Measurements from ENCODE around the gene CYTH4. TPM values are rescaled to one million over a fixed set of nuclear protein-coding genes. Genes with fewer than 3 reads are reported as not detected.

CYTH4 gene
- total RNA-seq, 1 experiment from 2014 or later = 3.8 TPM

GRCh38 chr22:37354670-37355069, 72.4 kb downstream of the CYTH4 start:
- no peak overlapping the region for H3K4me2 ChIP-seq (ENCODE audit: low read length)
- intact Hi-C loops (cut with micrococcal nuclease) = no loop called here
- ATAC-seq = no peak
- no peak overlapping the region for H3K27ac ChIP-seq (ENCODE audit: low read depth, low read length)
- H3K4me3 ChIP-seq (replicated peaks in 1 of 2; ENCODE audit: low read depth in 1 of 2, low read length in 2 of 2) = no peak overlapping the region
- POLR2A ChIA-PET = no interaction called here
- BruUV-seq (replicated peaks) = no TSS peak
- peaks cover 0 to 18% of the 10 kb centered on the region in 2 experiments; a peak in 2 of 4 replicates for H3K4me1 ChIP-seq (ENCODE audit: control insufficient read depth in 1 of 2, insufficient read depth in 2 of 2, low read length in 2 of 2)
- RAD21 ChIA-PET (ENCODE audit: low non-redundant PET in 1 of 2, low total read pairs in 2 of 2, uncharacterized antibody in 2 of 2, unreplicated experiment in 2 of 2) = no interaction called here
- H4K20me1 ChIP-seq (ENCODE audit: insufficient read depth) = no peaks in the 10 kb centered on the region
- CTCF ChIA-PET = no interaction called here
- H3K36me3 ChIP-seq (ENCODE audit: control insufficient read depth in 1 of 2, insufficient read depth in 2 of 2, low read length in 2 of 2) = no peaks in the 10 kb centered on the region
- no peaks in the 10 kb centered on the region for H3K27me3 ChIP-seq (ENCODE audit: insufficient read depth, low read length)
- TF ChIP-seq ELF1 (IDR thresholded peaks at IDR 0.05; ENCODE audit: borderline replicate concordance, low read depth) (no peak), EZH2 (IDR thresholded peaks at IDR 0.05) (no peak), SIN3A (IDR thresholded peaks at IDR 0.05; ENCODE audit: low read depth) (no peak), JUND (IDR thresholded peaks at IDR 0.05) (no peak), ZFX (IDR thresholded peaks at IDR 0.05) (no peak), TCF7L2 (IDR thresholded peaks at IDR 0.05; ENCODE audit: borderline replicate concordance, extremely low read depth, insufficient read depth, insufficient read length) (no peak), CTCF (IDR thresholded peaks at IDR 0.05 in 2 of 3, conservative IDR thresholded peaks at IDR 0.05 in 1 of 3; ENCODE audit: borderline replicate concordance in 1 of 3, insufficient read depth in 1 of 3, low read depth in 2 of 3, low read length in 2 of 3) (no peak), FOSL1 (IDR thresholded peaks at IDR 0.05; ENCODE audit: low read depth) (no peak), YY1 (IDR thresholded peaks at IDR 0.05; ENCODE audit: extremely low read depth, insufficient replicate concordance, low read depth, low read length) (no peak), ZNF274 (IDR thresholded peaks at IDR 0.05; ENCODE audit: low read depth, low read length) (no peak), POLR2AphosphoS5 (IDR thresholded peaks at IDR 0.05; ENCODE audit: low read depth, low read length) (no peak), ZBTB33 (IDR thresholded peaks at IDR 0.05; ENCODE audit: extremely low read depth, insufficient replicate concordance, low read length) (no peak), RAD21 (IDR thresholded peaks at IDR 0.05; ENCODE audit: low read depth) (no peak), REST (IDR thresholded peaks at IDR 0.05; ENCODE audit: low read depth) (no peak), CBX3 (IDR thresholded peaks at IDR 0.05; ENCODE audit: low read depth) (no peak), POLR2A (IDR thresholded peaks at IDR 0.05; ENCODE audit: borderline replicate concordance, extremely low read depth, insufficient read depth, insufficient read length) (no peak), SP1 (IDR thresholded peaks at IDR 0.05; ENCODE audit: low read depth) (no peak)
- no peaks in the 10 kb centered on the region for H3K9me3 ChIP-seq (ENCODE audit: control insufficient read depth in 1 of 2, insufficient read depth in 1 of 2, low read depth in 1 of 2, low read length in 2 of 2)
- no peak for DNase-seq (ENCODE audit: low read depth, low spot score)
- no peaks in the 10 kb centered on the region for H3K9me2 ChIP-seq (ENCODE audit: insufficient read depth)
- H3K79me2 ChIP-seq (ENCODE audit: insufficient read depth, low read length) = no peaks in the 10 kb centered on the region
- H2AFZ ChIP-seq (ENCODE audit: low read depth, low read length, poor library complexity, severe bottlenecking) = no peak overlapping the region
- H3K9ac ChIP-seq (ENCODE audit: low read length) = no peak overlapping the region

Data from HCT116 (cell line).